Testis (tissue), 2 donors: ENCODE measurements around the gene ZNF559.
"Not testable (repeated sequence)": the region's sequence is repeated elsewhere in the genome, so short reads cannot be mapped to it uniquely, and the experiment has no call there.

ENCODE experiments used
- POLR2A ChIP-seq: fragments of 450-650 bp; IDR thresholded peaks from one replicate; pipeline ENCODE4 v1.6.1; 2017; ENCODE audit warnings: antibody characterized with exemption, mild to moderate bottlenecking, moderate library complexity
- TF ChIP-seq, protein P1 (sequence below), 3 experiments: fragments of 450-650 bp in 2 of 3; fragments of 200-600 bp in 1 of 3; sonication (generic) in 1 of 3; IDR thresholded peaks; one replicate each; pipeline ENCODE4 v1.5.1; 2016 to 2019; ENCODE audit warnings: antibody characterized with exemption in 3 of 3, mild to moderate bottlenecking in 2 of 3, moderate library complexity in 1 of 3

DNA sequence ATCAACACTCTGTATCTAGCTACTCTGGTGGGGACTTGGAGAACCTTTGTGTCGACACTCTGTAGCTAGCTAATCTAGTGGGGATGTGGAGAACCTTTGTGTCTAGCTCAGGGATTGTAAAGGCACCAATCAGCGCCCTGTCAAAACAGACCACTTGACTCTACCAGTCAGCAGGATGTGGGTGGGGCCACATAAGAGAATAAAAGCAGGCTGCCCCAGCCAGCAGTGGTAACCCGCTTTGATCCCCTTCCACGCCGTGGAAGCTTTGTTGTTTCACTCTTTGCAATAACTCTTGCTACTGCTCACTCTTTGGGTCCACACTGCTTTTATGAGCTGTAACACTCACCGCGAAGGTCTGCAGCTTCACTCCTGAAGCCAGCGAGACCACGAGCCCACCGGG is 1.8 kb upstream of the ZNF559 start:
- TF ChIP-seq POLR2A: not testable (repeated sequence)
- TF ChIP-seq, protein P1, sequence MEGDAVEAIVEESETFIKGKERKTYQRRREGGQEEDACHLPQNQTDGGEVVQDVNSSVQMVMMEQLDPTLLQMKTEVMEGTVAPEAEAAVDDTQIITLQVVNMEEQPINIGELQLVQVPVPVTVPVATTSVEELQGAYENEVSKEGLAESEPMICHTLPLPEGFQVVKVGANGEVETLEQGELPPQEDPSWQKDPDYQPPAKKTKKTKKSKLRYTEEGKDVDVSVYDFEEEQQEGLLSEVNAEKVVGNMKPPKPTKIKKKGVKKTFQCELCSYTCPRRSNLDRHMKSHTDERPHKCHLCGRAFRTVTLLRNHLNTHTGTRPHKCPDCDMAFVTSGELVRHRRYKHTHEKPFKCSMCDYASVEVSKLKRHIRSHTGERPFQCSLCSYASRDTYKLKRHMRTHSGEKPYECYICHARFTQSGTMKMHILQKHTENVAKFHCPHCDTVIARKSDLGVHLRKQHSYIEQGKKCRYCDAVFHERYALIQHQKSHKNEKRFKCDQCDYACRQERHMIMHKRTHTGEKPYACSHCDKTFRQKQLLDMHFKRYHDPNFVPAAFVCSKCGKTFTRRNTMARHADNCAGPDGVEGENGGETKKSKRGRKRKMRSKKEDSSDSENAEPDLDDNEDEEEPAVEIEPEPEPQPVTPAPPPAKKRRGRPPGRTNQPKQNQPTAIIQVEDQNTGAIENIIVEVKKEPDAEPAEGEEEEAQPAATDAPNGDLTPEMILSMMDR (IDR thresholded peaks at IDR 0.05): not testable (repeated sequence)
